GM18508 (cell line): ENCODE measurements around the gene CADM1.
A peak's percentile ranks its signal among the peaks of the same experiment; 100 is the strongest.

Source experiments
- ATAC-seq: cut with Tn5 transposase; IDR thresholded peaks from one replicate; pipeline ENCODE4 v1.9.1; 2021; ENCODE audit warnings: moderate number of reproducible peaks; ENCODE audit not compliant: insufficient read depth, unreplicated experiment

CADM1 gene

DNA sequence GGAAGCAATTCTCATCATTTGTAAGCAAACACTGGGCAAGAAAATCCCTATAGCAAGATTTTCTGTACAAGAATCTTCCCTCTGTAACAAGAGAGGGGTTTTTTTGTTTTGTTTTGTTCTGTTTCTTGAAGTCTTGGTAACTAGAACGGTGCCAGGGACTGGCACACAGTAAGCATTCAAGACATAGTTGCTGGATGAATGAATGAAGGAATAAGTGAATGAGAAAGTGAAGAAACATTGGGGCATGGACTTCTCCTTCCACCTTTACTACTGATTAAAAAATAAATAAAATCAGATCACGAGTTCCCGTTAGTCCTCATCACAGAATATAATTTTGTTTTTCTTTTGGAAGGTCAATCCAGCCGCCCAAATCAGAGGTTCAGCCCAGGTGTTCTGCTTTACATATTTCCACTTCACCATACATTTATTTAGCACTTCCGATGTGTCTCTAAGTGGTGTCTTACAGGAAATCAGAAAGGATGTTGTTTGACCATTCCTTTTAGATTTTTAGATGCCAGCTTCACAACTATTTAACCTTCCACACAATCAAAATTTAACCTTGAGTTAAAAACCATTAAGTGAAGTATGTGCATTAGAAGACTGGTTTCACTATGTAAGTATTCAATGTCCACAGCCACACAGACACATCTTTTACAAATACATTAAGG is 281.2 kb downstream of the CADM1 start:
- ATAC-seq = peak; percentile 14

DNA sequence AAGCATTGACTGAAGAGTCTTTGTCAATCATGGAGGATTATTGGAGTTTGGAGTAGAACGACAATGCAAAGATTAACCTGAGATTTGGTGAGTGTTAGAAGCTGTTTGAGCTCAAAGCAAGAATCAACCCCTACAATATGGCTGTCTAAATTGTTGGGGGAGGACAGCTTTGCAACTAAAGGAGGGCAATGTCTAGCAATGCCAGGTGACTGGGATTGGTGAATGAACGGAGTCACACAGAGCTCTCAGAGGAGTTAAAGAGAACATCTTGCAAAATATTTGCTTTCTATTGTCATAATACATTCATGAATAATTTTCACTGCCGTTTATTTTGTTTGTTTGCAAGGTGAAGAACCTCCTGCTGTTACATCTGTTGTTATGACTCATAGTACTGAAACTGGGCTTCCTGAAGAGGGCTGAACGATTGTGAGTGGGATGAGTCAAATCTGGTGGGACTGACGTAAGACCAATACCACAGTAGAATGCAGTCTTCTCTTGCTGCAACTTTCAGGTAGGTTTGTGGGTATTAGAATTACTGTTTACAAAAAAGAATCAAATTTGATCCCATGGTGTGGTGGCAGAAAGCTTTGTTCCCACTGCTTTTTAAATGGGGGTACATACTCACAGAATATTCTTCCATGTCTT is 281.9 kb downstream of the CADM1 start:
- peak; percentile 91 for ATAC-seq

DNA sequence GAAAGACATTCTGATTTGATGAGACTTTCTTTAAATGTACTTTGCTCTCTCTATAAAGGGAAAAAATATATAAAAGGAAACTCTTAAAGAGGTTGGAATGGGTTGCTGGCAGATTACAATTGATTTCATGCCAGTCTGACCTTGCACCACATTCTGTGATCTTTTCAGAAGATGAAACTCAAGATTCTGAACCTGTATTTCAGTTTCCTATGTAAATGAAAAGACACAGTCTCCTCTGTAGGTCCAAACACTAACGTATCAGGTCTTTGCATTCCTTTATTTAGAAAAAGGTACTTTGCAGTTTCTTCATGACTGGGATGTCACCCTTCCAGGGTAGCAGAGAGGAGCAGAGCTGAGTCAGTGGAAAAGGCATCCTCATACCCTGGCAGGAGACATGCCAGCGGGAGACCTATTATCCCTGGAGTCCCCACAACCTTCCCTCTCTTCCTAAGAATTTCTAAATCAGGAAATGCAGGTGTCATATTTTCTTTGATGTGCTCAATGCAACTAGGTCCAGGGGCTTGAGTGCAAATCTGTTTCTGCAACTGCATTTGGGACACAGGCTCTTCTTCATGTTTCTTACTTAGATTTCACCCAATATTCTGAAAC is 282.6 kb downstream of the CADM1 start:
- no peak for ATAC-seq

DNA sequence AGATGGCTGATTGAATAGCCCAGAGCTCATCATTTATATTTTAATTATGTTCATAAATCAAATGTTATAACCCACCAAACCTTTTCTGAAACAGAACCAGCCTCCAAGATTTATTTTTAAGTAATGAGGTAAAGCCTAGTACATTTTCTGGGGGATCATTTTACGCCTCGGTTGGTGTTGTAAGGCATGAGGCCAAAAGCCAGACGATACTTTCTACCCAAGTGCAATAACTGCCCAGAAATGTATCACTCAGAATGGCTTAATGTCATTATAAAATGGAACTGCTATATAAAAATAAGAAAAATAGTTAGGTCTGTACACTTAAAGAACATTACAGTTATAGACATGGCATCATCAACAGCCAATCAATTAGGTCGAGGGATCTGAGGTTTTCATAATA is 283.3 kb downstream of the CADM1 start:
- ATAC-seq = no peak

DNA sequence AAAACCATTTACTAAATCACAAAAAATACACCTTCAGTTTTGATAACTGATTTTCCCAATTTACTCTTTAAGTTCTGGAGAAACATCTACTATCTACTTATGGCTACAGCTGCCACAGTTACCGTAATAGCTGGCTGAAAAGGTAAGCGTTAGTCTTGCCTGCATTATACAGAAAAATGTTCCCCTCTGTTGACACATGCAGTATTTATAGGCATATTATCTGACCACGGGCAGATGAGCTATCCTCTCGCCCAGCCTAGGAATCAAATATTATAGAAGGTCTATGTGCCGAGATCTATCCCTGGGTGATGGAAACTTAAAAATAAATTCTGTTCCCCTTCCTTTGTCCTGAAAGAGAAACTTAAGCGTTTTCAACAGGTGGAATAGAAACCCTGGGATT is 283.8 kb downstream of the CADM1 start:
- no peak for ATAC-seq

DNA sequence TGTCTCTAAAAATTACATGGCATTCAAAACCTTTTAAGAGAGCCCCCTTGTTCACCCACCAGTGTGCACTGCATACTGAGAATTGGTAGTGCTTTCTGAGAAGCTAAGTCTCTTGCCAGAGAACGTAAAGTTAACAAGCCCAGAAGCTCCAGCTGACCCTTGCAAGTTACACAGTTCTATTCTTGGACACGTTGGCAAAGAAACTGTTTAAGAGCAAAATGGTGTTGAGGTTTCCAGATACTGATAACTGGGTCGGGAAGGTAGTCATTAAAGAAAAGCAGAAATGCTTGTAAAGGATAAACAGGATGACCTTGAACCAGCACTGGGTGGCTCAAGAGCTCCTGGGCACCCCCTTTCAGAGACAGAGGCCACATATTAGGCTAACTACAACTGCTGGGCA is 284.8 kb downstream of the CADM1 start:
- ATAC-seq = no peak

DNA sequence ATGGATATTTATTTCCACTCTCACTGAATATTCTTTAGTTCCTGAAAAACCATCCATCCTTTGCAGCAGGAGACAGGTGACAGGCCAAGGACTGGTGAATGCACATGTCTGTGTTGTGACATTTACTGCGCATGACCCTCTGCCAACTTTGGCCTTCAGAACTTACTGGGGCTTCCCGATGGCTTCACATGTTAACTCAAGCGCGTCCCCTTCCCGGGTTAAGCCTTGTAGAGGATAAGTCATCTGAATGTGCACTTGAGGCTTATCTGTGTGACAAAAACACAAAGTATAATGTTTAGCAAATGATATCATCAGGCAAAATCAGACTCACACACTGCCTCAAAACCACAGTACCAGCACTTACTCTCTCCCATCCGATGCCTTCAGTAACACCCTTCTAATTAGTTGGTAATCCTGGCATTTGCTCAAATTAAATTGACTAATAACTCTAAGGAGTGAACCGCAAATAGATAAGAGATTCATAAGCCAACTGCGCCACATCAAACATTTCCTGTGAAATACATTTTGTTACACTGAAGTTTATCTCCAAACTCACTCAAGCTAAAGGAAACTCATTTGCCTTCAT is 286.4 kb downstream of the CADM1 start:
- no peak for ATAC-seq

DNA sequence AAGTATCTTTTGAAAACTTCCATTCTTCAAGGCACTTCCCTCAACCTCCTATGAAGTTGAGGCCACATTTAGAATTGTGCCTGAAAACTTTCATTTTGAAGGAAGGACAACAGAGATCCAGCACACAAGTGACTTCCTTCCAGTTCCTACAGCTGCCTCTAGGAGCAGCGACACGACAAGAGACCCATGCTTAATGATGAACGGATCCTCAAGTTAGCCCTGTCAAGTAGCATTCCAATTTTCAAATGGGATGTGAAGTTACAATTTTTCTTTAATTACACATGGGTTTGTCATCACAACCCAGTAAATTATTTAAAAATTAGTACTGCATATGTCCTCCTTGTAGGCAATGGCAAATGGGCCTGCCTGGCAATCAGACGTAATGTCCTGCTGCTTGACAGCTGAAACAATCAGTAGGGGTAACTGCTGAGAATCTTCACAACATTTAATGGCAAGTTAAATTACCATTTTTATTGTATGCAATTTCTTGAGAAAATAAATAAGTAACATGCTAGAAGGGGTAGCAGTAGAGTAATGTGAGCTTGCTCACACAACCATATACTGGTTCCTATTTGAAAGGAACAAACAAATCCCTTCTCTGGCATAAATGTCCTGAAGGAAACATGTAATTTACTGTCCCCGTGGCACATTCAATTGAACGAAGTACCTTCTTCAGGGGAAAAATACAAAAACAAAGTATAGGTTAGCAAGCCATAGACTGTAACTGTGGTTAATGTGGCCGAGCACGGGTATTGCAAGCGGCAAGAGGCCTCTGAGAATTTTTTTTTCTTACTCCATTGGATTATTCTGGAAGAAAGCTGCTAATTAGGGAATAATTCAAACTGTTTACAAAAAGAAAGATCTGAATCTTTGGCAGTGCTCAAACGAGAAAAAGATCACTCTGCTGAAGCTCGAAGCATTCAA is 288.3 kb downstream of the CADM1 start:
- ATAC-seq = no peak

DNA sequence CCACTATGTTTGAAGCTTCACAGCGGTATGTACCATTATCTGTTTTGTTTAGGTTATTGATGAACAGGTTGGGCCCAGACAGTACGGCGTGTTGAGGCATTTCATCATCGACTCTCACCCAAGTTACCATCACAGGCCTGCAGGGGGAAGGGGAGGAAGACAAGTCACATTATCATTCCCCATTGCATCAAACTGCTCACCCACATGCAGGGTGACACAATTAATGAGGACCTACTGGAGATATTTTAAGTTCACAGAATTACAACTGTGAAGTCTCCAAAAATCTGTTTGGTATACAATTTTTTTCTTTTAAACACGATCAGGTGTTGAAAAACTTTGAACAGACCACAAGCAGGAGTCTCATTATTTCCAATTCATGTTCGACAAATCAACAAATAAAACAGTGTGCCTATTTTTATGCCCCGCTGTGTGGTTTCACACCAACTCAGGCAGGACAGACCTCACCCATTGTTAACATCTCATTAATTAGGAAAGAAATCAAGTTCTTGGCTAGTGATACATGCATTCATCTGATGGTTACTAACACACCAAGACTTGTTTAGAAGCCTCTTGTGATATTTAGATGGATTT is 289.5 kb downstream of the CADM1 start:
- no peak for ATAC-seq

DNA sequence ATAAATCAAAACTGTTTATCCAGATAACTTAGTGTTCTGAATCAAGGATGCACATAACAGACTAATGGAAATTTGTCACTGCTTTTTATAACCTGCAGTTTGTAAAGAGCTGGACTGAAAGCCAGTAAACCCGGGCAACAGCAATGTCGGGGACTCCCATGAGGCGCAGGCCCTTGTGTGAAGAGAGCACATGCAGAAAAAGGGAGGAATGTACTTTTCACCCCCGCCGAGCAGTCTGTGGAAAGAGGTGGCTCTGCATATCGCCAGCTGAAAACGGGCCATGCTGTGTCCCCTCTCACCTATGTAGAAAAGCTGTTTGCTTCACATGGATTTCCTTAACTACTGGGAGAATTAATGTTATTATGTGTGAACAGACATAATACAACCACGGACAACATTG is 291.2 kb downstream of the CADM1 start:
- no peak for ATAC-seq

DNA sequence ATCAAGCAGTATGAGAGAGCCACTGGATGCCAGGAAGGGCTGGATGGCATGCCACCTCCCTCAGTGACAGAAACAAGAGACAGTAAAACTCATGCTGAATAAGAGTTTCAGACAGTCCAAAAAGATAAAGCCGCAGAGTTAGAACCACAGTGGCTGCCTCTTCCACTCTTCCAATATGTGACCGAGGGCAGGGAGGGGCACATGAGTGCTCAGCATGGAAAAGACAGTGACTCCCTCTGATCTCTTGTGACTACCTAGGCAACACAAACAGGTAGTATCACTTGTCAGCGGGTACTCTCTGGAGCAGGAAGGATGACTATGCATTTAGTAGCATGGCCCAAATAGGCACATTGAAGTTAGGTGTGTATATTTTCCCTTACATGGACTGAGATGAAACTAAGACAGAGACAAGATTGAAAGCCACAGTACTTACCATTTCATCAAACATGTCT is 295.4 kb downstream of the CADM1 start:
- no peak for ATAC-seq

DNA sequence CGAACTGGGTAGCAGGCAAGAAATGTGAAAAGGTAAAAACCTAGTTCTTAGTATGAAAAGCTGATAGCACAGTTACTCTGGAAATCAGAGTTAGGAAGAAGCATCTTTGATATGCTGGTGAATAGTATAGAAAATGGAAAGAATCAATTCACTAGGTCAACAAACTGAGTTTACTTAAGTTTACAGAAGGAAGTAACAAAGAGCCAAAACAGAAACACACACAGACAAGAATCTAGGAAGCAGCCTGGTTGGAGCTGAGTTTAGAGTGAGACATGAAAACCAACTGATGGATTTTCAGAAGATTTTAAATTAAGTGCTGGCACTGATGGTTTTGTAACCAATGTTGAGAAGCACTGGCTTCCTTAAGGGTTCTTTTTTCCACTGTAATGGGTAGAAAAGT is 296.3 kb downstream of the CADM1 start:
- ATAC-seq = no peak

DNA sequence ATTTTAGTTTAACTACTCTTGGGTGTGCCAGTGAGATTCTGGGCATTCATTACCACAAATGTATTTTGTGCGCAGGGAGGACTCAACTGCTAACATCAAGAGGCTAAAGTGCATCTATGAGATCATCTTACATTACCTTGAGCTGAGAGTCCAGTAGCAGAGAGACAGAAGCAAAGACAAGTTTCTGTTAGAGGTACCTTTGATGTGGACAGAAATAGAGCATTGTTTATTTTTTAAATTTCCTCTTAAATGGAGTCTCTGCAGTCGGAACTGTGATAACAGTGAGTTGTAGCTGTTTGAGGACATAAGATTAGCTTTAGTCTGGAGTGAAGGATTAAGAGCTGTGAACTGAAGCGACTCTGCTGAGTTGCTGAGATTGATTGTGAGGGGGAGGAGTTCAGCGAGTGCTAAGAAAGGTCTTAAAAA is 297.0 kb downstream of the CADM1 start:
- no peak for ATAC-seq

DNA sequence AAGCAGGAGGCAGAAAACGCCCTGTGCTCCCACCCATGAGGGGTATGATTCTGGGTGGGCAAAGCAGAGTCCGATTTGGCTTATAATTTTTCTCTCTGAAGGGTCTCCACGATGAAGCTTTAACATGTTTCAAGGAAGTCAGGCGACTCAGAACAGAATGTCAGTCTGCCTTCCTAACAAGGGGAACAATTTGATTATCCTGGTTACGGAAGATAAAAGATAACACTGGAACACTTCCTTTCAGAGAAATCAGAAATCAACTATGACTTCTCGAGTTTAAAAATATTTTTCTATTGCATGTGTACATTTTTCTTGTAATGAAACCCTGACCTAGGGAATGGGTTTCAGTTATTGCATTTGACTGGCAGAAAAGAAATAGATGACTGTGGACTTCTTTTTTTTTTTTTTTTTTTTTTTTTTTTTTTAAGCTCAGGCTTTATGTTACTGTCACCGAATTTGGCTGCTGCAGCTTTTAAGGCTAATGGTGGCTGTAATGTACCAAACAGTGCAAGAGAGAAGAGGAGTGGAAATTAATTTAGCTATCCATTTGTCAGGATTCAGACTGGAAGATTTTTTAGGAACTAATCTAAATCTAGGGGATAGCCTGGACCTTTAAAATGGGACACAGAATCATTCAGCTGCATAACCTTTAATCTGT is 297.7 kb downstream of the CADM1 start:
- ATAC-seq = no peak

DNA sequence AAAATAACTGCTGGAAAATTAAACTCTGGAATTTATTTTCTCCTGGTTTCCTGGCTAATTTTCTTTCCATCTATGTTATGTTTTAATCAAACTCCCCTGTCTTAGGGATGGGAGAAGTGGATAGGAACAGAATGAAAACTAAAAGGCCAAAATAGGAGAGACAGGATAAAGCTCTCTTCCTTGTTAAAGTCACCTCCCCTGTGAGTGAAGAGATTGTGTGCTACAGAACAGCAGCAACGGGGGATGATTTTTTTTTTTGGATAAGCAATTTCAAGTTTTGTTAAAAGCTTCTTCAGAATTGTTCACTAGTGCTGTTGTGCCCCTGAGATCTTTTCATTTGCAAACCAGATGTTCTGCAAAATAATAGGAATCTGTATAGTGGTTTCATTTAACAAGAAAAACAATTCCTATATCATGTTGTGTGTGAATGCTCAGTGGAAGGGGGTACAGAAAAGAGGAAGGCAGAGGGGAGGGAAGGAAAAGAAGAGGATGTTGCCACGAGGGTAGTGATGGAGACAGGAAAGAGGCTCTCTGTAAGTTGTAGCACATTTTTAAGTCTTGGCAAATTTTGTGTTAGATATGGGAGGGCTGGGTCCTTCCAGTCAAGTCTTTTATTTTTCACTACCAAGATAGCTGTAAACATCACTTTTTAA is 301.2 kb downstream of the CADM1 start:
- no peak for ATAC-seq

DNA sequence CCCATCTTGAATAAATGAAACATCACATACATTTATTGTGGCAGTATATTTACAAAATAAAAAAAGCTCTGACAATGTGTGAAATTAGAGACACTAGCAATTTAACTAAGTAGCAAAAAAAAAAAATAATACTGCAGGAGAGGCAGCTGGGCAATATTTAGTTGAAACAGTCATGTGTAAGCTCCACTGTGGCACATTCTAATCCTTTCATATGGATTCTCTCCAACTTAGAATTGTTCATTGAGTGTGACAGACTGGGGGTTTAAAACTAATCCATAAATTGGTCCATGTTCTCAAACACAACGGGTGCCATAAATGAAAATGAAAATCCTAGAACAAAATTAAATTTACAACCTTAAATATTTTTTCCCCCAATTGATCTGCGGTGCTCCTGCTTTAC is 302.1 kb downstream of the CADM1 start:
- no peak for ATAC-seq

DNA sequence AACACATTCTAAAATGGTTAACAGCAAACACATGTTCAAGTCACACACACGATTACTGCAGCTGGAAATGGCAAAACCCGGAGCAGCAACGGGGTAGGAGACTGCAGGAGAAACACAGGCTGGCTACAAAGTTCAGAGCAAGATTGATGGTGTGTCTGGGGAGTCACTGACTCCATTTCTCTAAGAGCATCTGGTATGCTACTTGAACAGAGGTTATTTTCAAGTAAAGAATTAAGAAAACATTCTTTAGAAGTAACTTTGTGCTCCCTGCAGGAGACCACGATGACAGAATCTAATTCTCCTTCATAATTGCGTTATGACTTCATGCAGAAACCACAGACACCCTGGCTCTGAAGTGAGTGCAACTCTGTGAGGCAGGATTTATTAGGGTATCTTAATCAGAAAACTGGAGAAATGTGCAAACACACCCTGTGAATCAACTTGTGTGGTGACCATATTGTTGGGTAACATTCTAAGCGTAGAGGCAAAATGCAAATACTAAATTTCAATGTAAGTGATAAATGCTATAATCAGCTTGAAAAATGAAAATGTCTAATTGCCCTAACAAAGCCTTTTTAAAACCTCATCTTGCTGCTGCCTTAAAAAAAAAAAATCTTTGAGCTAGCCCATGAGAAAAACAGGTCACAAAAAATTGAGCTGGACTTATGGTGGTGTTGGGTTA is 303.0 kb downstream of the CADM1 start:
- no peak for ATAC-seq

DNA sequence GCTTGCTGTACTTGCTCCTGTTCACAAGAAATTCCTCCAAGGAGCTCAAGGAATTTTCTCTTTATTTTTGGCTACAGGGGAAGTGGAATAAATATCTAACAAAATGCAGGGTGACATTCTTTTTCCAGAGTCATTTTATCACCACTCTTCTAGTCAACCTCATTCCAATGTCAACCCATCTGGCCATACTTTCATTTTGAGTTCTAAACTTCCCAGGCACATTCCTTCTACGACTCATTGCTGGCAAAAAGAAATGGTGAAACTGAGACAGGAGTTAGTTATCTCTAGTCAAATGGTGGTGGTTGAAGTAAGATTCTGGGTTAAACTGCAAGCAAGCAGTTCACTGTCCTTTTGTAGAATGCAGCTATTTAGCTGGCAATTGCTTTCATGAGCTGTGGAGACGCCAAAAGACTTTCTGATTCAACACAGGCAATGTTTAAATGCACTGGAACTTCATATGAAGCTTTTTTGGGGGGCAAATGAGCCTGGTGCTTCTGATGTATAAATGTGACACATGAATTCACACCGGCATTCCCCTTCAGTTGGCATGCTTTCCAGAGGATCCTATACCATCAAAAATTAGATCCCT is 304.6 kb downstream of the CADM1 start:
- ATAC-seq = no peak
